Non-pigmented ciliary epithelial cell (primary cell): ENCODE measurements around the gene PTPRN2.
"Not testable (repeated sequence)": the region's sequence is repeated elsewhere in the genome, so short reads cannot be mapped to it uniquely, and the experiment has no call there.

Experiments
- DNase-seq: peaks from one replicate; pipeline ENCODE4 v3.0.0-alpha.2; 2010; ENCODE audit warnings: low read depth

PTPRN2 gene

GRCh38 chr7:158419238-158419785 is 168.3 kb downstream of the PTPRN2 start:
- DNase-seq = no peak

- DNase-seq = not testable (repeated sequence)
Measured at GRCh38 chr7:158418395-158418794, 169.2 kb downstream of the PTPRN2 start.

- DNase-seq = no peak
Measured at GRCh38 chr7:158416283-158416933, 171.2 kb downstream of the PTPRN2 start.

GRCh38 chr7:158415316-158415715 is 172.3 kb downstream of the PTPRN2 start:
- DNase-seq = no peak

- no peak for DNase-seq
Measured at GRCh38 chr7:158414486-158414961, 173.1 kb downstream of the PTPRN2 start.

- no peak for DNase-seq
Measured at GRCh38 chr7:158414002-158414401, 173.6 kb downstream of the PTPRN2 start.

GRCh38 chr7:158411232-158411950 is 176.2 kb downstream of the PTPRN2 start:
- DNase-seq = no peak

- DNase-seq = no peak
Measured at GRCh38 chr7:158410720-158411119, 176.9 kb downstream of the PTPRN2 start.

GRCh38 chr7:158409816-158410330 is 177.8 kb downstream of the PTPRN2 start:
- DNase-seq = no peak

GRCh38 chr7:158409120-158409519 is 178.5 kb downstream of the PTPRN2 start:
- no peak for DNase-seq

- DNase-seq = no peak
Measured at GRCh38 chr7:158408318-158408920, 179.2 kb downstream of the PTPRN2 start.

GRCh38 chr7:158407581-158408317 is 179.9 kb downstream of the PTPRN2 start:
- DNase-seq = peak; percentile 5

GRCh38 chr7:158406801-158407200 is 180.8 kb downstream of the PTPRN2 start:
- DNase-seq = no peak

- no peak for DNase-seq
Measured at GRCh38 chr7:158406364-158406763, 181.3 kb downstream of the PTPRN2 start.

- DNase-seq = not testable (repeated sequence)
Measured at GRCh38 chr7:158405771-158406170, 181.9 kb downstream of the PTPRN2 start.

GRCh38 chr7:158405324-158405723 is 182.3 kb downstream of the PTPRN2 start:
- no peak for DNase-seq

- no peak for DNase-seq
Measured at GRCh38 chr7:158404031-158404761, 183.4 kb downstream of the PTPRN2 start.

GRCh38 chr7:158403013-158403821 is 184.4 kb downstream of the PTPRN2 start:
- no peak for DNase-seq

GRCh38 chr7:158402471-158402870 is 185.2 kb downstream of the PTPRN2 start:
- DNase-seq = no peak

GRCh38 chr7:158401826-158402225 is 185.8 kb downstream of the PTPRN2 start:
- DNase-seq = no peak
